NCI-H510A treated with DMSO at 0.1 percent for 48 hours (cell line): ENCODE data around the gene DIDO1.
"Not testable (repeated sequence)": the region's sequence is repeated elsewhere in the genome, so short reads cannot be mapped to it uniquely, and the experiment has no call there.

Experiments
- DNase-seq: peaks from one replicate; lab custom pipeline; 2025; lab: John Stamatoyannopoulos, UW

Gene DIDO1

GRCh38 chr20:62962891-62963613, 36.7 kb upstream of the DIDO1 start:
- DNase-seq = no peak

- DNase-seq = no peak
Measured at GRCh38 chr20:62962221-62962879, 36.0 kb upstream of the DIDO1 start.

- no peak for DNase-seq
Measured at GRCh38 chr20:62961799-62962198, 35.5 kb upstream of the DIDO1 start.

GRCh38 chr20:62961310-62961783, 35.0 kb upstream of the DIDO1 start:
- DNase-seq = no peak

- not testable (repeated sequence) for DNase-seq
Measured at GRCh38 chr20:62960446-62961309, 34.4 kb upstream of the DIDO1 start.

GRCh38 chr20:62959998-62960436, 33.7 kb upstream of the DIDO1 start:
- no peak for DNase-seq

- DNase-seq = no peak
Measured at GRCh38 chr20:62959101-62959971, 33.0 kb upstream of the DIDO1 start.

GRCh38 chr20:62958388-62959100, 32.2 kb upstream of the DIDO1 start:
- DNase-seq = no peak

- no peak for DNase-seq
Measured at GRCh38 chr20:62957136-62958117, 31.1 kb upstream of the DIDO1 start.

GRCh38 chr20:62956387-62957135, 30.3 kb upstream of the DIDO1 start:
- DNase-seq = no peak

GRCh38 chr20:62955519-62956386, 29.4 kb upstream of the DIDO1 start:
- DNase-seq = no peak

- DNase-seq = peak; percentile 29
Measured at GRCh38 chr20:62953839-62954703, 27.8 kb upstream of the DIDO1 start.

- no peak for DNase-seq
Measured at GRCh38 chr20:62952968-62953838, 26.9 kb upstream of the DIDO1 start.

GRCh38 chr20:62952373-62952967, 26.2 kb upstream of the DIDO1 start, which contains the start of gene SLC17A9:
SLC17A9 (plus strand) TSS chr20:62952709; CDS start chr20:62952831, 122 bp downstream.
- no peak for DNase-seq

GRCh38 chr20:62951896-62952372, 25.6 kb upstream of the DIDO1 start:
- DNase-seq = no peak
